ENCODE measurements around the gene HNF4A.
A peak's percentile ranks its signal among the peaks of the same experiment; 100 is the strongest.

The HNF4A gene

DNA sequence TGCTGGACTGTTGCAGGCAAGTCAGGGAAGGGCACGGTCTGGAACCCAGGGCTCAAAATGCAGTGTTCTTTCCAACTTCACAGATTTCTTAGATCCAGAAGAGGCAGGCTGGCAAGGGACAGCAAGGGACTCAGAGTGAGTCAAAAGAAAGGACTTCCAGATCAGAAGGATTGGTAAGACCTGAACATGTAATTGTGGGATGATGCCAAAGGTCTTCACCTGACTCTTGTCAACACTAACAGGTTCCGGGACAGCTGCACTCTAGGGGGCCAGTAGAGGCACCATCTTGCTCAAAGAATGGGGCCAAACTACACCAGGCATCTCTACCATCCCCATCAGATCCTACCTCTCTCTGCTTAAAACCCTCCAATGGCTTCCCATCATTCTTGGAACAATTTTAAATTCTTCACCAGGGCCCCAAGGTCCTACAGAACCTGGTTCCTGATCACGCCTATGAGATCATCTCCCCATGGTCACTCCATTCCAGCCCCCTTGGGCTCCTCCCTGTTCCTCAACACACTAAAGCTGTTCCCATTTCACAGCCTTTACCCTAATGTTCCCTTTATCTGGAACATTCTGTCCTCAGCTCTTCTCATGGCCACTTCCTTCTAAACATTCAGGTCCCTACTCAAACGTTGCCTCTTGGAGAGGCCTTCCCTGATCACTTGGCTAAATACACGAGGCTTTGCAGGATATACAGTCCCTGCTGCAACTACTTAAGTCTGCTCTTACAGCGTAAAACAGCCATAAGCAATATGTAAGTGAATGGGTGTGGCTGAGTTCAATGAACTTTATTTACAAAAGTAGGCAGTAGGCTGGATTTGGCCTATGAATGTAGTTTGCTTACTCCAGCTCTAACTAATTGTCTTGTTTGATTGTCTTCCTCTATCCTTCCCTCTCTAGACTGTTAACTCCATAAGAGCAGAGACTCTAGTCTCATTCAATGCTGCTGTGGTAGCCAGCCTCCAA lies 90.5 kb downstream of the HNF4A start:
- DNase-seq: no peak

GRCh38 chr20:44447827-44448419 lies 92.4 kb downstream of the HNF4A start:
- DNase-seq: no peak

- DNase-seq: no peak
These were observed 93.5 kb downstream of the HNF4A start for GRCh38 chr20:44448753-44449546.

GRCh38 chr20:44449864-44450263 lies 94.4 kb downstream of the HNF4A start:
- DNase-seq: no peak

DNA sequence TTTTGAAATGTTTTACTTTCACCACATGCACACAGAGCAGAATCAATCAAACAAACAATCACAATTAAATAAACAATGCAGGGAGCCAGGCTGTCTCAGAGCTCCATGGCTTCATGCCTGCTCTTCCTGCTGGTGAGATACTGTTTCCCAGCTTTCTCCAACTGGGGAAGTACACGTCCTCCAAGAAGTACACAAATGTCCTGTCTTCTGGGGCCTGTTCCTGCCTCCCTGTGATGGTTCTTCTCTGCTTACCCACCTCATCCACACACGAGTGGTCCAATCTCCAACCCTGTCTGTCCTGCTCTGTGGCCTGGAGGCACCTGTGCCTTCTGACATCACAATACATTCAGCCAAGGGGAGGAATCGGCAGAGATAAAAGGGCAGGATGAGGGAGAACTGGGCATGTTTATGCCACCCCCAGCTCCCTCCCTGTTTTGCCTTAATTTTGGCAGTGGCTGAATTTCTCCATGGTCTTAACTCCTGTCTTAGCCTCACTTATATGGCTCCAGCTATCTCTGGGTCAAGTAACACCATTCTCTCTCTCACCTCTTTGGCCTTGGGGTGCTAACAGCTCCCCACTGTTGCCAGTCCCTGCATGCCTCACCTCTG lies 94.9 kb downstream of the HNF4A start:
- no peak for DNase-seq

GRCh38 chr20:44450903-44451450 lies 95.5 kb downstream of the HNF4A start:
- DNase-seq: no peak

DNA sequence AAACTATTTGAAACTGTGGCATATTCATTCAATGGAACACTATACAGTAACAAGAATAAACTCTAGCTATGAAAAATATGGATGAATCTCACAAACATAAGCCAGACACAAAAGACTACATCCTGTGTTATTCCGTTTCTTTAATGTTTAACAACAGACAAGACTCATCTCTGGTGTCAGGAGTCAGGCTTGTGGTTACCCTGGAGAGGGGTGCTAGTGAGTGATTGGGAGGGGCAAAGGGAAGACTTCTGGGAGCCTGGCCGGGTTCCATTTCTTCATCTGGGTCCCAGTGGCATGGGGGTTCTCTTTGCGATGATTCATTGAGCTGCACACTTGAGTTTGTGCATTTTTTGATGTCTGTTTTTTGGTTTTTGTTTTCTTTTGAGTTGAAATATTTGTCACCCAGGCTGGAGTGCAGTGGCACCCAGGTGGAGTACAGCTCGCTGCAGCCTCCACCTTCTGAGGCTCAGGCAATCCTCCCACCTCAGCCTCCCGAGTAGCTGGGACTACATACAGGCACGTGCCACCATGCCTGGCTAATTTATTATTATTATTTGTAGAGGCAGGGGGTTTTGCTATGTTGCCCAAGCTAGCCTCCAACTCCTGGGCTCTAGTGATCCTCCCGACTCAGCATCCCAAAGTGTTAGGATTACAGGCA lies 98.9 kb downstream of the HNF4A start:
- no peak for DNase-seq

DNA sequence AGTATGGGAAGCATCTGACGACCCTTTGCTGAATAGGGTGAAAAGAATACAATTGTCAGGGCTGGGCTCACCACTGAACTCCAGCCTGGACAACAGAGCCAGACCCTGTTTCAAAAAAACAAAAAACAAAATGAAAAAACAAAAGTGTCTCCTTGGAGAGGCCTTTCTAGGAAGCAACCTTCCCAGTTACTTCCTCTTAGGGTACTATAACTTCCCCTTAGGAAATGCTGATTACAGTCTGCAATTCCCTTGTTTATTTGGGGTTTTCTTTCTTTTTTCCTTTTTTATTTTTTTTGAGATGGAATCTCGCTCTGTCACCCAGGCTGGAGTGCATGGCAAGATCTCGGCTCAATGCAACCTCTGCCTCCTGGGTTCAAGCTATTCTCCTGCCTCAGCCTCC lies 99.6 kb downstream of the HNF4A start:
- no peak for DNase-seq

DNA sequence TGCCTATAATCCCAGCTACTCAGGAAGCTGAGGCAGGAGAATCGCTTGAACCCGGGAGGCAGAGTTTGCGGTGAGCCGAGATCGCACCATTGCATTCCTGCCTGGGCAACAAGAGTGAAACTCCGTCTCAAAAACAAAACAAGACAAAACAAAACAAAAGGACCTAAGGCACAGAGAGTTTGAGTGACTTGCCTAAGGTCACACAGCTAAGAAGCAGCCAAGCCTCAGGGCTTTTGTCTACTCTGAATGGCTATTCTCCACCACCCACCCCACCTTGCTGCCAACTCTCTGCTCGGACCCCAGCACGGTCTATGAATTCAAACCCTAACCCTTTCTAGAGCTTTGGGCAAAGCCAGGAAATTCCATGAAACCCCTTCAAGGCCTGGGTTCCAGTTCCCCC lies 101.1 kb downstream of the HNF4A start:
- no peak for DNase-seq

- DNase-seq: no peak
These were observed 101.5 kb downstream of the HNF4A start for GRCh38 chr20:44457016-44457415.

DNA sequence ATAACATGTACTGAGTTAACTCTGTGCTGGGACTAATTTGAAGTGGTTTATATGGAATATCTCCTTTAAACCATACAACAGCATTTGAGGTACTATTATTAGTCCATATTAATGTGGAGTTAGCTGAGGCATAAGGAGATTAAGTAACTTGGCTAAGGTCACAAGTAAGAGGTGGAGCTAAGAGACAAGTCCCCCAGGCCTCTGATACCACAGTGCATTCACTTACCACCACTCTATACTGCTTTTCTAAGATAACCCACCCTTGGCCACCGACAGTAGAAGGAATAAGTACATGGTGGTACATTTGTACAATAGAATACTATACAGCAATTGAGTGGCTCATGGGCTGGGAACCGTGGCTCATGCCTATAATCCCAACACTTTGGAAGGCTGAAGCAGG lies 103.8 kb downstream of the HNF4A start:
- DNase-seq: no peak

GRCh38 chr20:44460795-44461141 lies 105.3 kb downstream of the HNF4A start:
- DNase-seq: no peak

DNA sequence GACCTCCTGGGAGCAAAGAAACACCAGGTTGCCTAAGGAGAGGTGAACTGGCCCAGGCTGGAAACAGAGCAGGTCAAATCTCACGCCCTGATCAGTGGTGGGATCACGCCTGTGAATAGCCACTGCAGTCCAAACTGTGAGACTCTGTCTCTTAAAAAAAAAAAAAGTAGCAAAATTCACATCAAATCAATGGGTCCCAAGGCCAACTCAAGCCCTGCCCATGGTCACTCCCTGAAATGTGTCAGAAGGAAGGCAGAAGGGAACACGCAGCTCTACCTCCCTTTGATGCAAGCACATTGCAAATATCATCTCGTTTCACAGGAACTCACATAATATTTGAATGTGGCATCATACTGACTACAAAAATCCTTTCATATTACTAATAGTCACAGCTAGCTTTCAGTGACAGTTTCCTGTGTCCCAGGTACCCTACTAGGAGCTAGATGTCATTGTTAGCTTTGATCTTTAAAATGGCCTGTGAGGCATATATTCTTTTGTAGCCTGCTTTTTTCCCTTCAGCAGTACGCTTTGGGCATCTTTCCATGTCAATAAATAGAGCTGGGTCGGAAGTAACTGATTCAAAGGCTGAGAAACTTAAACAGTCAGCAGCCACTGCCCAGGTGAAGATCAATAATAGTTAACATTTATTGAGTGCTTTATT lies 105.8 kb downstream of the HNF4A start:
- DNase-seq: no peak

GRCh38 chr20:44461803-44462174 lies 106.3 kb downstream of the HNF4A start:
- no peak for DNase-seq

- no peak for DNase-seq
These were observed 108.0 kb downstream of the HNF4A start for GRCh38 chr20:44463466-44463865.

- DNase-seq: no peak
These were observed 109.0 kb downstream of the HNF4A start for GRCh38 chr20:44464514-44464913.

DNA sequence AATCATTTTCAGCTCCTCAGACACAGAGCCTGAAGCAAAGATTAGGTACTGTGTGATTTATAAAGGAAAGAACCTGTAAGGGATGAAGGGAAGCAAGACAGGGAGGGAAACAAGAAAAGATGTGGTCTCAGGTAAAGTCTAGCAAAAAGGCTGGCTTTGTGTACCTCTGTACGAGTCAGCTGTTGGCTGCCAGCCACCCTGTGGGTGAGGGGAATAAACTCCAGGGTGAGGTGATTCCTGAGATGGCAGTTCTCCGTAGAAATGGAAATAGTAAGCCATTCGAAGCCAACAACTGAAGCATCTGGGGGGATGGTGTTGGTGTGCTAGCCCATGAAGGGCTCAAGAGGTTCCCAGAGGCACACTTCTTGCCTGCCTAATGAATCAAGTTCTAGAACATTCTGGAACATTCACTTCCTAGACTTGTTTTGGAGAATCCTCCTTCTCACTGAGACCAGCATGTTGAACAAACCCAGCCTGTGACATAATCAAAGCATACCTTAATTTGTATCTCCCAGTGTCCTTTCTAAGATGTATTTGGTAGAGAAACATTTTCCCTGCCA lies 109.6 kb downstream of the HNF4A start:
- DNase-seq: no peak

DNA sequence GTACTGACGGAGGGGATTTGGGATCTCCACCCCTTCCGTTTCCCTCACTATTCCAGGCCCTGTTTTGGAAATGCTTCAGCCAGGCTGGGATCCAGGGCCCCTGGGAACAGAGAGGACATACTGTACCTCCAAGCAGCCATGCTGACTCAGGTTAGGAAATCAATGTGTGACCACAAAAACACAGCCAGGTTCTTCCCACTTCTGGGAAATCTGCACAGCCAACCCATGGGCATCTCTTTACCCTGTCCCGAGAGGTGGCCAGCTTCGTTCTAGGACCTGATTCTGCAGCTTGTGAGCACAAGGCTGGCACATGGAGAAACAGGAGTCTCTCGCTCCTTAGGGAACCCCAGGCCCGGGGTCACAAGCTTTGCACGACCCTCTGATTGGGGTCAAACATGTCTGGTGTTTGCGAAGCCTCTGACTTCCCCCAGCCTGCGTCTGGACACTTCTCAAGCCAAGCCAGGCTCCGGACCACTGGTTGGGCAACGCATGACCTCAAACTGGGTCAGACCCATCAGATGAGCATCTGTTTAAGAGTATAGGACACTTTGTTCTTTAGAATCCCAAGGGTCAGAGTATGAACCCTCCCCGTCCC lies 111.9 kb downstream of the HNF4A start:
- peak in 1 of 14 donors; percentile 54 for DNase-seq

DNA sequence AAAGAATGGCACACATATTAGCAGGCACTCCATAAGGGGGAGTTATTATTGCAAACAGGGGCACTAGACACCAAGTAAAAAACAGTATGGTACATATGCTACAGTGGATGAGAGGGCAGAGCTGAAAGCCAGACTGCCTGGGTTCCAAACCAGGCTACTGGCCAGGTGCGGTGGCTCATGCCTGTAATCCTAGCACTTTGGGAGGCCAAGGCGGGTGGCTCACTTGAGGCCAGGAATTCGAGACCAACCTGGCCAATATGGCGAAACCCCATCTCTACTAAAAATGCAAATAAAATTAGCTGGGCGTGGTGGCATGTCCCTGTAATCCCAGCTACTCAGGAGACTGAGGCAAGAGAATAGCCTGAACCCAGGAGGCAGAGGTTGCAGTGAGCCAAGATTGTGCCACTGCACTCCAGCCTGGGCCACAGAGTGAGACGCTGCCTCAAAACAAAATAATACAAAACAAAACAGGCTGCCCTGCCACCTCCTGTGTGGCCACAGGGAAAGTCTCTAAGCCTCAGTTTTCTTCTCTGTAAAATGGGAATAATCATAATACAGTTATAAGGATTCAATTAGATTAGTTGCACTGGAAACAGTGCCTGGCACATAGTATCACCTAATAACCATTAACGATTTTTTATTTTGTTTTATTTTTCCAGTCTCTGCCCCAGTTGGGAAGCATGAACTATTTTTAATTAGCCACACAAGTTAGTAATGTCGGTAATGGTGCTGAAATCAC lies 112.7 kb downstream of the HNF4A start:
- DNase-seq: no peak

DNA sequence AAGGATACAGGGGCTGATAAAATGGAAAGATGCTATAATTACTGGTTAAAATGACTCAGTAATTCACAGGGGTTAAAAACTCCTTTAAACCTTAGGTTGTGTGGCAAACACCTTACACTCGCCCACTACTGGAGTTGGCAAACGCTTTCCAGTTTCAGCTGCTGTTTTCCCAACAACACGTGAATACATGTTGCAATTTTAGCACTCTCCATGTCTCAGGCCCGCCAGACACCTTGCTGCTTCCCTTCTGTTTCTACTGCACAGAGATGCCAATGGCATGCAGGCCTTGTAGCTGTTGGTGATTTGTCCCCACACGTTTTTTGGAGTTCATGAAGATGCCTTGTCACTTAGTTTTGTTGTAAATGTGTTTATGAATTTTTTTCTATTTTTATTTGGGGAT lies 114.8 kb downstream of the HNF4A start:
- peak in 1 of 14 donors; percentile 77 for DNase-seq
